Measurements from ENCODE around the gene AKAP13.
"Not testable (repeated sequence)": the region's sequence is repeated elsewhere in the genome, so short reads cannot be mapped to it uniquely, and the experiment has no call there.

The AKAP13 gene

DNA sequence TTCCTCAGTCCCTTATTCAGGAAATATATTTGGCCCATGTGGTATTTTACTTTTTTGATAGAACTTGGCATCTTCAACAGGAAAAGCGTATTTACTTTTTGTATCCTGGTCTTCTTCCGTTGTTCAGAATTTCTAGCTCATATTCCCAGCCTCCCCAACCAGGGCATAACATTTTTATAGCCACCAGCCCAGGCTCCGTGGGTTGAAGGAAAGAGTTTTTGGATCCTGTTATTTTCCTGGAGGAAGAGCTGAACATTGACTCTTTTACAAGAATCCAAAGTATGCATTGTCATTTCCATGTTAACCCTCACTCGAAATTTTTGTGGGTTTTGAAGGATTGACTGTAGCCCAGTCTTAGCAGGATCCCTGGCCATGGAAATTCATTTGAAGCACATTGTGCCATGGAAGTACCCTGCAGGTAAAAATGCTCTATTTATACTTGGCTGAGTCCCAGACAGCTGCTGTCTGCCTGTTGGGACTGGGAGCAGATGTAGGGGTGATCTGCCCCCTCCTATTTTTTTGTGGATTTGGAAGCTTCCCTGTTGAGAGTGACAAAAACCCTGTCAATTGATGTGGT is 98.8 kb downstream of the AKAP13 start:
- no peak for DNase-seq (ENCODE audit: low spot score)

DNA sequence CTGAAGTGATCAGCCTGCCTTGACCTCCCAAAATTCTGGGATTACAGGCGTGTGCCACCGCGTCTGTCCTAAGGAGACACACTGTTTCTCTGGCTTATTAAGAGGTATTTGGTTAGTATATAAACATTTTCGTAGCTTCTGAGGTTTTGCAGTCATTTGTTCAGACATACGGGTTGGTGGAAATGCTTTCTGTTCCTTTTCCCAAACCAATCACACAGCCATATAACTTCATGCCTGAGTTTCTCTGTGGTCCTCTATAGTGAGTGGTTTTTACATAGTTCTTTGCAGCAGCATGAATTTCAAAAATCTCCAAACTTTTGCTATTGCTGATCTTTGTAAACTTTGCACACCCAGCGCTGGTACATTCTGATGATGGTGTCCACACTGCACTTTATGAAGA is 100.5 kb downstream of the AKAP13 start:
- no peak for DNase-seq (ENCODE audit: low spot score)

DNA sequence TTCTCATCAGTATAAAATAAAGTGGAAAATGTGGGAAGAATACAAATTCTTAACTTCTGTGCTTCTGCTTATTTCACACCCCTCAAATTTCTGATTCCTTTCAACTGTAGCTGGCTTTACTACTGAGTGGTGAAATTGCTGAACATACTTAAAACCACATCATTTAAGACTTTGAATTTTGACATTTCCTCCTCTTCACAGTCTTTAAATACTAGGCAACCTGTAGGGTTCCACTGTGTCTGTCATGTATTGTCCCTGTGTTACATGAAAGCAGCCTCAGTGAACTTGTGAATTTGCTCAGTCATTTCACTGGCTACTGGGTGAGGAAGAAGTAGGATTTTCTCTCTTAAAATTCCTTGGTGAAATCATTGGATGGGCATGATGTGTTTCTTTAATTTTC is 101.1 kb downstream of the AKAP13 start:
- not testable (repeated sequence) for DNase-seq (ENCODE audit: low spot score)

GRCh38 chr15:85482894-85483293 is 102.5 kb downstream of the AKAP13 start:
- no peak for DNase-seq (ENCODE audit: low spot score)

DNA sequence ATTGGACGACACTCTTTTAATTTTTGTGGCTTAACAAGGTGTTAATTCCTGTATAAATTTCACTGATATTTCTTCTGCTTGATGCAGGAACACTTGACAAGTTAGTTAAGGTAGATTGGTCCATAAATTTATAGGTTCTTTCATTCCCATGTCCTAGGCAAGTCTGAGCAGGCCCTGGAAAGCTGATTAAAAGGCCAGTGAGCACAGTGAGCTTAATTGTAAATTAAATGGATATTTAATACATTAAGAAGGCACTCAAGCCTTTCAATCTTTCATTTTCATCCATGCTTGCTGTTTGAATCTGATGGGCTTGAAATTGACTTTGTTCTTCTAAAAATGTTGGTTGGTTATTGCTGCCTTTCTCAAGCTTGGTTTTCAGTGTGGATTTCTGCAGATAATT is 103.6 kb downstream of the AKAP13 start:
- not testable (repeated sequence) for DNase-seq (ENCODE audit: low spot score)

GRCh38 chr15:85484923-85485322 is 104.5 kb downstream of the AKAP13 start:
- DNase-seq (ENCODE audit: low spot score): not testable (repeated sequence)

DNA sequence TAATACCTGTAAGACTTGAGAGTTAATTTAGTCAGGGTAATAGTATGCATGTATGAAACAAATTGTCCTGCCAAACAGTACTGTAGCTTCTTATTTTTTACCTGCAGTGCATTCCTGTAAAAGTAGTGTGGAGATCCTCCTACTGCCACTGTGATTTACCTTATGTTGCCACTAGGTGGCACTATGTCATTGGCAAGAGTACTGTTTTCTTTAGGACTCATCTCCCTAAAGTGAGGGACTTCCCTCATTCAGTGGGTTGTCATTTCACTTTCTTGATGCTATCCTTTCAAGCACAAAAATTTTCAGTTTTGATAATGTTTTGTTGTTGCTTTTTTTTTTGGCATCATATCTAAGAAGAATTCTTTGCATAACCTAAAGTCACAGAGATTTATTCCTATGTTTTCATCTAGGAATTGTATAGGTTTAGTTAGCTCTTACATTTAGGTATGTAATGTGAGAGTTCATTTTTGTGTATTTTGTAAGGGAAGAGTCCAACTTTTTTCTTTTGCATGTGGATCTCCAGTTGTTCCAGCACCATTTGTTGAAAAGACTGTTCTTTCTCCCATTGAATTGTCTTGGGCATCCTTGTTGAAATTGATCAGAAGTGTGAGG is 105.7 kb downstream of the AKAP13 start:
- DNase-seq (ENCODE audit: low spot score): peak; percentile 88

- not testable (repeated sequence) for DNase-seq (ENCODE audit: low spot score)
Measured at GRCh38 chr15:85487796-85488195, 107.4 kb downstream of the AKAP13 start.

DNA sequence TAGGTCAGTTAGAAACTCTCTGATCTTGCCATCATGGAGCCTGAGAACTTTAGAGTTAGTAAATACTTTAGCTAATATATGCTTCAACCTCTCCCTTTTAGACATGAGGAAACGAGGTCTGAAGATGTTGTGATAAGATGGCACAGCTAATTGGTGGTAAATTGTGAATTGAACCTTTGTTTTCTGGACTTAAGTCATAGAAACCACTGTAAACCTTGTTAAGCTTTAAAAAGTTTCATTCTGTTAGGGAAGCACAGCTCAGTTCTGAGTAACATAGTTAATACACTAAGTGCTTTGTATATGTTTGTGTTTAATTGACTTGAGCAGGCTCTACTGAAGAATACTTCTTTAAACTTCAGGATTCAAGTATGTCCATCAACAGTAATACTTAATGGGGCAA is 108.6 kb downstream of the AKAP13 start:
- no peak for DNase-seq (ENCODE audit: low spot score)

DNA sequence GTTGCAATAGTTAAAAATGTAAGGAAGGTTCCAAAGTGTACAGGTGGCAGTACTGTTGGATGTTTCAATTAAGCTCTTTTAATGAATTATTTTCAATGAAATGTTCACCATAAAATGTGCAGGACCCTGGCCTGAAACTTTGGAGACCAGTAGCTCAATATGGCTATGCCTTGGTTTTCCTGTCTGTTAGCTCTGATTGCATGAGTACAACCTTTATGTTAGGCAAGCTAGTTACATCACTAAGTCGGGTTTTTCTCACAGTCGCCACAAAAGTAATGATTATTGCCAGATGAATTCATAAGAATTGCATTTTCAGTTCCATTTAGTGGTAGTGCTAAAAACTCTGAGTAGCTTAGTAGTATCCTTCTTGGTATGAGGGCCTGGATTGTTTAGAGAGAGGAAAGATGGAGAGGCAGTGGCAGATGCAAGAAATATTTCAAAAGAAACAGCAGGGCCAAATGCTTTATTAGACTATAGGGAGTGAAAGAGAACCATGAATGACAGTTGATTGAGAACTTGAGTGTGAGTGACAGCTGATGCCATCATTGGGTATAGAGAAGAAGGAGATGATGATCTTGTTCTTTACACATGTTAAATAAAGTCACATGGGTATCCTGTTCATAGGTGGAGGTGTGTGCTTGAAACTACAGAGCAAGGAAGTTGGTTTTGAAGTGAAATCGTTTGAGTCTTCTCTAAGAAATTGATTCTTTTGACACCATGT is 109.5 kb downstream of the AKAP13 start:
- DNase-seq (ENCODE audit: low spot score): no peak

DNA sequence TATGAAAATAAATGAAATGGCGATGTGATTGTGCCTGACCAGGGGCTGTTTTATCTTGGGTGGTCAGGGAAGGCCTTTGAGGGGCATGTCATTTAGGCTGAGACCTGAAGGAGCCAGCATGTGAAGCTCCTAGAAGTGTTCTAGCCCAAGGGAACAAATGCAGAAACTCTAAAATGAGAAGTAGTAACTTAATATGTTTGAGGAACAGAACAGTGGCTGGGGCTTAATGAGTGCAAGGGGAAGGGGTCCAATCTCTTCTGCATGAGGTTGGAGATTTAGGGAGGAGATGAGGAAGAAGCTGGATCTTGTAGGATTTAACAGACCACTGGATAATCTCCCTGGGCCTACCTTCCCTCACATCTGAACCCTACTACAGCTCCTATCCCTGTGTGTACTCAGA is 110.5 kb downstream of the AKAP13 start:
- no peak for DNase-seq (ENCODE audit: low spot score)

DNA sequence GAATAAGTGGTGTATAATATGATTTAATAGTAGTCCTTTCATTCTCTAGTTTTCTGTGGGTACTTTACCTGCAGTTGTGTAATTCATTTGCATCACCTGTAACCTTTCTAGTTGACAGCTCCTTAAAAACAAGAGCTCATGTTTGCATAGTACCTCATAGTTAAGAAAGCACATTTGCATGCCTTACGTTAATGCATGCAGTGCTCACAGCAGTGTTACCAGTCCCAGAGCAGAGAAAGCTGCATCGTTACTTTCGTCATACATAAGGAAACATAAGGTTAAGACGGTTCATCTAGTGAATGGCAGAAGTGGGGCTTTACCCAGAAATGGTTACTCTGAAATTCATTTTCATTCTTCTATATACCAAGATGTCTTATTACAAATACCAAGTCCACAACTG is 111.3 kb downstream of the AKAP13 start:
- no peak for DNase-seq (ENCODE audit: low spot score)

DNA sequence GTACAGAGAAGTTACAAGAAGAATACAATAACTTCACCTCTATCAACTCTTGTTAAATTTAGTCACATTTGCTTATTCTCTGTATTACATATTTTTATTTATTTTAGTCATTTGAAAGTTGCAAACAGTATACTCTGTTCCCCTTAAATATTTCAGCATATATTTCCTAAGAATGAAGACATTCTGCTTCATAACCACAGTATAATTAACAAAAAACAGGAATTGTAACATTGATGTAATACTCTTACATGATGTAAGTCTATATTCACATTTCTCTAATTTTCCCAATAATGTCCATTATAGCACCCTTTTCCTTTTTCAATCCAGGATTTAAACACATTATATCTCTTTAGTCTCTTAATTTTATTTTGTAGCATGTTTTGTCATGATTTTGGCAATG is 112.0 kb downstream of the AKAP13 start:
- DNase-seq (ENCODE audit: low spot score): no peak

DNA sequence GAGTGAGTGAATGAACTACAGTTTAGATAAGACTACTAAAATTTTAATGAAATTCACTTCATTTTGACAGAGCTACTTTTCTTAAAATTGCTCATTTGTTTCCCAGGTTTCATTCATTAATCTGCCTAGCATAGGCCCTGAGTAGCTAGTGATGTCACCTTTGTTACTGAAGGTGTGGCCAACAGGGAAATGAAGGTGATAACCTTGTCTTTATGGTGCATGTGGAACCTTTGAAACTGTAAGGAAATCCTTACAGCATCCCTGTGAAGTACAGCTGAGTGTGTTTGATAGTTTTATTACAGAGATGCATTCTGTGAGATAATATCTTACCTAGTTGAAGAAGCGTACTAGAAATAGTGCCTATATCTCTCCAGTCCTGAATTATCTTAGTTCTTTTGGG is 112.9 kb downstream of the AKAP13 start:
- DNase-seq (ENCODE audit: low spot score): no peak

DNA sequence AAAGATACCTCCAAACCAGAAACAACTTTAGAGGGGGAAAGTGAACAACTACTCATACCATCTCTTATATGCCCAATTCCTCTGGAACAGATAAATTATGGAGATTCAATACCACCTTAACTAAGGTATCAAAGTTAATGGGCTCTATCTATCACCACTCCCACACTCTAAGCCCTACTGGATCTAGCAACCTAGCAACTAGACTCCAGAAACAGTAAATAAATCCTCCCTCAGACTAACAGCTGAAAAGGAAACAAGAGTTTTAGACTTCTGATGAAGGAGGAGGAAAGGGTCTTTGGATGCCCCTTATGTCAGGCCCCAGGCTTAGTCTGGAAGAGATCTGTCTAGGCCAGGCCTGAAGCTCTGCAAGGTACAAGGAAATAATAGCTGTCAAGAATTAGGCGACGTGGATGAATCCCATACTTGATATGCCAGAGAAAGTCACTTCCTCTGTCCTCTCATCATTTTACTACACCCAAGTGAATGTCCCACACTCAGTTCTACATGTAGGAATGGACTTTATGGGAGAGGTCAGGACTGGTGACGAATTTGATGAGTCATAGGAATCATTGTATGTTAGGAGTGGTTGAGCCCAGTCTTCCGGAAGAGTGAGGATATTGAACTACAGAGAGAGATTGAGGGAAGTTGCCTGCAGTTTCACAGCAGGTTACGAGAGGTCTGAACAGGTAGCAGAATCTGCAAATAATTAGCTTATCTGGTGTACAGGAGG is 113.8 kb downstream of the AKAP13 start:
- DNase-seq (ENCODE audit: low spot score): no peak

- no peak for DNase-seq (ENCODE audit: low spot score)
Measured at GRCh38 chr15:85495096-85495495, 114.7 kb downstream of the AKAP13 start.

DNA sequence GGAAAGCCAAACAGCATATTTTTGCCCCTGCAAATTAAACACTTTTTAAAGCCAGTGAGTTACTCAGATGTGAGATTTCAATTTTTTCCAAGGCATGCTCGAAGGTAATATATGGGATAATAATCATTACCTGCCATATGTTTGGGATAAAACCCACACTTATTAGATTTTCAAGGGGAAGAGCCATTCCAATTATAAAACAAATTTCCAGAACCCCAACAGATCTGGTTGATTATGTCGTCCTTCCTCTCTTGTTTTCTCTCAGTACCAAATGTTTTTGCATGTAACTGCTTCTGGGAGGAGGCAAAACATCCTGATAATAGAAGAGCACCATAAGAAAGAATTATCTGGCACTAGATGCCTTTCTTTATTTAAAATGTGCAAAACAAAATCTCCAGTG is 115.1 kb downstream of the AKAP13 start:
- DNase-seq (ENCODE audit: low spot score): no peak

- DNase-seq (ENCODE audit: low spot score): no peak
Measured at GRCh38 chr15:85496151-85496550, 115.7 kb downstream of the AKAP13 start.

DNA sequence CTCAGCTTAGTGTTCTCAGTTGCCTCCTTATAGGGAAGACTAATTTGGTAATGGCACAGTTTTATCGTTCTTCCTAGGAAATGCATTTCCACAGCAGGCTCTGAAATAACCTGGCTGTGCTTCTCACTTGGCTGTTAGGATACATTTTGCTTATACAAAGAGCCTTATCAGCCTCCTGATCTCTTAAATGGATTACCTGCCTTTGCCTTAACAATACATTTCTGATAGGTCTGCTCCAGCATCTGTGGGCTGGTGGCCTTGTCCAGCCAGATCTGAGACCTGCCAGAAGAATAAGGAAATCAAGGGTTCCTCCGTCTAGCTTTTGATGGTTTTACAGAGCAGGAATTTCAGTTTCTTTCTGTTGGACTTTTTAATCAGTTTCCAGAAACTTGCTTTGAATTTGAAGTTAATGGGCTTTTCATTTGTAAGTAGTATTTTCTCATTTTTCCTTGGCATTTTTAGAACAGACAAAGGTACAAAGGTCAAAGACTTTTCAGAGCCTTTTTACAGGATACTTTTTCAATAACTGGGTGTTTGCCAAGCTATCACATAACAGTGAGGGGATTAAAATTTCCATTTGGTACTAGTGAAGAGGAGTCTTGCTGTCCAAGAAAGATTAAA is 116.3 kb downstream of the AKAP13 start:
- DNase-seq (ENCODE audit: low spot score): no peak

- no peak for DNase-seq (ENCODE audit: low spot score)
Measured at GRCh38 chr15:85497172-85497569, 116.8 kb downstream of the AKAP13 start.

DNA sequence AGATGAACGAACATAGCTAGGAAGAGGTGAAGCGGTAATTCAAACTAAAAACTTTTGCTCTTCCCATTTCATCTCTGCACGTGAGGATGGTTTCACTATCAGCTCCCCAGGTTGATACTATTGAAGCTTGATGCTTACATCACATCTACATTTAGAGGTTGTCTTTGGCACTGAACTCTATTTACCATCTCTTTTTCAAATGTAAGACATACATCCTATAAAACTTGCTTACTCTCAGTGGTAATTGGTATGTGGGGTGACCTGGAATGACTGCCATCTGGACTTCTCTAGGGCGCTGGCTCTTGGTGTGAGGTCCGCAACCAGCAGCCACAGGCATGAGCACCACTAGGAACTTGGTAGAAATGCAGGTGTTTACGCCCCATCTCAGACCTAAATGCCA is 118.1 kb downstream of the AKAP13 start:
- no peak for DNase-seq (ENCODE audit: low spot score)

DNA sequence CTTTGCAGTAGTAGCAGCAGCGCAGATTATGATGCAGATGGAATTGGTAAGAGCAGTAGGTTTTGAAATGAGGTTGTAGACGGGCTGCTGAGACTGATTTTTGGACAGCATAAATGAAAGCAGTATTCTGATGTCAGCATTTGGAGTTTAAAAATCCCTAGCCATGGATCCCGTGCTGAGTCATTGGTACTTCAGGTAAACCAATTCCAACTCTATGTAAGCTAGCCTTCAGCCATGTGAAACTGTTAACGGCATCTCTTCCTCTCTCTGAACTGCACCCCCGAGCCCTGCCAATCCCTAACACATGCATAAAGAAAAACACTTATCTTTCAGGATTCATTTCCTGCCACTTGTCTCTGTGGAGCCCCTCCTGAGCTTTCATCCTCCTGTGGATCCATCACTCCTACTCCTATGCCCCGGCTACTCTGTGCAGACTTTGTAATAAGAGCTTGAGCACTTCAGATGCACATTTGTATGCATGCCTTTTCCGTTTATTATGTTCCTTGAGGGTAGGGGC is 119.0 kb downstream of the AKAP13 start:
- DNase-seq (ENCODE audit: low spot score): no peak
